Femur (tissue), 1 donor: ENCODE measurements around the gene MTPN.

Experiments used
- DNase-seq: peaks from one replicate; pipeline ENCODE4 v3.0.0-alpha.2; 2017

The MTPN gene

GRCh38 chr7:135981958-135982646, 4.9 kb upstream of the MTPN start:
- DNase-seq = no peak

GRCh38 chr7:135980665-135981180, 3.6 kb upstream of the MTPN start:
- no peak for DNase-seq

- DNase-seq = no peak
Measured at GRCh38 chr7:135980012-135980551, 2.9 kb upstream of the MTPN start.

- DNase-seq = no peak
Measured at GRCh38 chr7:135979471-135980011, 2.4 kb upstream of the MTPN start.

GRCh38 chr7:135978624-135979023, 1.5 kb upstream of the MTPN start:
- DNase-seq = no peak

- DNase-seq = no peak
Measured at GRCh38 chr7:135977742-135978066, 545 bp upstream of the MTPN start.

GRCh38 chr7:135976312-135977006, 700 bp downstream of the MTPN start:
- DNase-seq = no peak

- no peak for DNase-seq
Measured at GRCh38 chr7:135975166-135975565, 2.0 kb downstream of the MTPN start.

- DNase-seq = no peak
Measured at GRCh38 chr7:135974667-135975066, 2.5 kb downstream of the MTPN start.

GRCh38 chr7:135971366-135971725, 5.8 kb downstream of the MTPN start:
- no peak for DNase-seq

- DNase-seq = no peak
Measured at GRCh38 chr7:135970682-135971365, 6.3 kb downstream of the MTPN start.

GRCh38 chr7:135970045-135970444, 7.1 kb downstream of the MTPN start:
- DNase-seq = no peak

- DNase-seq = no peak
Measured at GRCh38 chr7:135966341-135967043, 10.7 kb downstream of the MTPN start.

GRCh38 chr7:135965602-135966001, 11.6 kb downstream of the MTPN start:
- no peak for DNase-seq

- DNase-seq = no peak
Measured at GRCh38 chr7:135964791-135965190, 12.4 kb downstream of the MTPN start.

GRCh38 chr7:135964274-135964673, 12.9 kb downstream of the MTPN start:
- DNase-seq = no peak

- DNase-seq = no peak
Measured at GRCh38 chr7:135962802-135963201, 14.4 kb downstream of the MTPN start.

GRCh38 chr7:135960709-135961451, 16.3 kb downstream of the MTPN start:
- no peak for DNase-seq

GRCh38 chr7:135959646-135960363, 17.4 kb downstream of the MTPN start:
- no peak for DNase-seq

- DNase-seq = no peak
Measured at GRCh38 chr7:135958173-135958572, 19.0 kb downstream of the MTPN start.

GRCh38 chr7:135957627-135958026, 19.5 kb downstream of the MTPN start:
- DNase-seq = no peak
